Activated CD4-positive, CD25-positive, alpha-beta regulatory T cell treated with anti-CD3 and anti-CD28 coated beads, Interleukin-2, amount 50 U/mL, for 24 hours (primary cell): ENCODE data around the gene SECISBP2L.
A peak's percentile ranks its signal among the peaks of the same experiment; 100 is the strongest.

Experiments
- ATAC-seq, 2 donors: fragments of 150-1000 bp; cut with Tn5 transposase; one replicate each; pipeline ENCODE4 v1.10.0; 2021; ENCODE audit warnings: mild to moderate bottlenecking in 1 of 2, moderate library complexity in 1 of 2

The SECISBP2L gene

DNA sequence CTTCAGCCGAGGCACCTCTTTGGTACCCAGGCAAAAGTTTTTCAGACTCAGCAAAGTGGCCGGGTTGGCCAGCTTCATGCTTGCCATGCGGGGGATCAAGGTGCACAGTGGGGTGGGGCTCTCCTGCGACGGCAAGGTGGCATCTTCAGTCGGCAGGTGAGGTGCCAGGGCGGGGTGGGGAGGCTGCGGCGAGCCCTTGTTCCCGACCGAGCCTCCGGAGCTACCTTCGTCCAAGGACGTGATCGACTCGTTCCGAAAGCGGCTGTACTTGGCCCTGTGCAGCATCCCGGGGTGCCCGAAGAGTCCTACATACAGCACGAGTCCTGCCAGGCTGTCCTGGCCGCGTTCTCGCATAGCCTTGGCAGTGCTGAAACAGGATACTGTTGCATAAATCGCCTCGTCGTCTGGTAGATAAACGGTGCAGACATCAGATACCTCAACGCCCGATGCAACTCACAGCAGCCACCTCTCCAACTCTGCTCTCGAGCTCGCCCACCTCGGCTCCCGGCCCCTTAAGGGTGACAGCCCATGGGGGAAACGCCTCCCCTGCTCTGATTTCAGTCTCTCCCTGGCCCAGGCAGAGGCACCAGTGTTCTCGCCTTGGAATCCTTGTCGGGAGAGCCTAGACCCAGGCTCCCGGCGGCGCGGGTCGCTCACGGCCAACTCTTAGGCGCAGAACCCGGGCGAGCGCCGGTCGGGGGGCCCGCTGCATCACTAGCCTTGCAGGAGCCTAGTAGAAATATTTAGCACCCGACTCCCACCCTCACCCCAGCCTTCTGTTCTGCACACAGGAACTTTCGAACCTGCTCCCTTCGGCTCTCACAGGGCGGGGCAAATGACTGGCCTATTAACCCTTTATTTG lies 83.4 kb downstream of the SECISBP2L start:
- ATAC-seq, result no peak

DNA sequence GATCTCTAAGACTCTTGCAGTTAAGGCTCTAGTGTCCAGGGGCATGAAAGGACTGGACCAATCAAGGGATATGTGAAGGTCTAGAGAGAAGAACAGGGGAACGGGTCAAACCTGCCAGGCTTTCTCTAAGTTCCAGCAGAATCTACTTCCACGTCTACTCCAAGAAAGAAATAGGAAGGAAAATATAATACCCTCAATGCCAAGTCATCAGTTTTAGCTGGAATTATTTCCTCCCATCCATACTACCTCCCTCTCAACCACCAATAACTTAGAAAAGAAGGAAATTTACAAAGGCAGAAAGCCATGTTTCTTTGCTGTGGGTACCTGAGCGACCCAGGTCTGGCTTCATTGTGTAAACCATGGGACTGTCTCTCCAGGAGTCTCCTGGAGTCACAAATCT lies 90.3 kb downstream of the SECISBP2L start:
- no peak for ATAC-seq

- ATAC-seq, result no peak
These were observed 90.9 kb downstream of the SECISBP2L start for GRCh38 chr15:48955370-48955769.

DNA sequence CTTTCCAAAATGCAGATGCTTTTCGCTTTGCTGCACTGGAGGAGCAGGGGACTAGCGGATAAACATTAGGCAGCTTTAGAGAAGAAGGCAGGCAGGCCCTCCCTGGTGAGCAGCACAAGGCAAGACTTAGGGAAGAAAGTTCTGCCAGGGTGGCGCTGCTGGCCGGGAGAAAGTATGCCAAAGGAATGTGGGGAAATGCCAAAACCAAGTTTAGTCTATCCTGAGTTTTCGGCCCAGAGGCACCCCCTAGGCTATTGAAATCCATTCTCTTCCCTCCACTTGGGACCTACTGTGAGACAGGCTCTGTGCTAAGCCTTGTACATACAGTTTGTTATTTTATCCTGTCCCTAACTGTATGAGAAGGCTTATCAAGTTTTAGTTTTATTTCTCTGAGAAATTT lies 91.7 kb downstream of the SECISBP2L start:
- no peak for ATAC-seq

DNA sequence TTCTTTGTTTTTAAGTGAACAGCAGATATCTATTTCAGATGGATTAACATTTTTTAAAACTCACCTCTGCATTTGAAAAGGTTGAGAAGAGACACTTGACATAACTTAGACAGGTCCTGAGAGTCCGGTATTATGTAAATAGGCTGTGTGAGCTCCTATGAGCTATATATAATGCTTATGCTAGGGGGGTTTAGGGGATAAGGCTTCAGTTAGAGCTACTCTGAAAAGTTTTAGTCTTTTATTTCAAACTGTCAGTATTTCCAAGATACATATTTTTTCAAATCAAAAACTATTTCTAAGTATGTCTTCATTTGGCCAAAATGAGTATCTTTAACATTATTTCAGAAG lies 99.4 kb downstream of the SECISBP2L start:
- no peak for ATAC-seq

- ATAC-seq, result peak; percentile 89 to 91
These were observed 100.0 kb downstream of the SECISBP2L start for GRCh38 chr15:48946074-48946839.

- ATAC-seq, result no peak
These were observed 100.9 kb downstream of the SECISBP2L start for GRCh38 chr15:48945386-48945785.

DNA sequence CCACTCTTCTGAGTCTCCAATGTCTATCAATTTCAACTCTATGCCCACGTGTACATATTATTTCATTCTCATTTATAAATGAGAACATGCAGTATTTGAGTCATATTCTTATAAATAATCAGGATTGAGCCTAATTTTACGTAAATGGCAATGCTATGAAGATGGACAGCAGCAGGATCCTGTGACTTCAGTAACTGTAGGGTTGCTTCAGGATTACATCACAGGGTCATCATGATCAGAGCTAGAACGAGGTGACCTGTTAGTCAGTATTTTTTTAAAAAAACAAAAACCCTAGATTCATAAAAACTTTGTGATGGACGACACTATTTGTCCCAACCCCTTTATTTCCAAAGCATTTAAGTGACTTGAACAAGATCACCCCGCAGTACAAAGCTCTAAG lies 104.3 kb downstream of the SECISBP2L start:
- no peak for ATAC-seq

GRCh38 chr15:48940508-48940907 lies 105.7 kb downstream of the SECISBP2L start:
- ATAC-seq, result peak; percentile 64 to 74

DNA sequence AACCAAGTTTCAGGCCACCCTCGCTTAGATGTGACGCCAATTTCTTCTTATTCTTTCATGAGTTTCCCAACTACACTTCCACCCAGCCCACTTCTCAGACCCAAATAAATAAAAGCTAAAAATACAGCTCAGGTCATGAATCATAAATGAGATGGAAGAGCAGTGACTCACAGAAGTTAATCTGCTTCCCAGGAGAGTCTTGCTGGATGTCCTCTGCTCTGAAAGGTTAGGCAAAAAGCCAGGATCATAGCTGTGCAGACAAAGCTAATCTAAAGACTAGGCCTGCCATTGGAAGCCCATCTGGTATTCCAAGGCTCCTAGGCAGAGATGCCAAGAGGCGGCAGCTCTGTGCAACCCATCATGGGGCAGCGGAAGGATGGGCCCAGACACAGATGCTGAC lies 106.6 kb downstream of the SECISBP2L start:
- ATAC-seq, result no peak
